A204.1 (cell line): Measurements from ENCODE around the gene DCST1.
A peak's percentile ranks its signal among the peaks of the same experiment; 100 is the strongest.

Source experiments
- FAIRE-seq: peaks from 2 replicates; lab custom pipeline; 2012; peaks lifted over from hg19 to GRCh38; lab: Jason Lieb, UNC

DCST1 gene

GRCh38 chr1:155001675-155002463 is 31.8 kb upstream of the DCST1 start:
- FAIRE-seq: peak; percentile 90

GRCh38 chr1:155002464-155003226 is 31.0 kb upstream of the DCST1 start, which contains the start of gene ZBTB7B:
ZBTB7B (plus strand) TSS chr1:155002802; CDS start chr1:155014661, 11,859 bp downstream.
- no peak for FAIRE-seq

GRCh38 chr1:155003227-155003765 is 30.3 kb upstream of the DCST1 start:
- no peak for FAIRE-seq

GRCh38 chr1:155003766-155004351 is 29.8 kb upstream of the DCST1 start:
- FAIRE-seq: no peak

DNA sequence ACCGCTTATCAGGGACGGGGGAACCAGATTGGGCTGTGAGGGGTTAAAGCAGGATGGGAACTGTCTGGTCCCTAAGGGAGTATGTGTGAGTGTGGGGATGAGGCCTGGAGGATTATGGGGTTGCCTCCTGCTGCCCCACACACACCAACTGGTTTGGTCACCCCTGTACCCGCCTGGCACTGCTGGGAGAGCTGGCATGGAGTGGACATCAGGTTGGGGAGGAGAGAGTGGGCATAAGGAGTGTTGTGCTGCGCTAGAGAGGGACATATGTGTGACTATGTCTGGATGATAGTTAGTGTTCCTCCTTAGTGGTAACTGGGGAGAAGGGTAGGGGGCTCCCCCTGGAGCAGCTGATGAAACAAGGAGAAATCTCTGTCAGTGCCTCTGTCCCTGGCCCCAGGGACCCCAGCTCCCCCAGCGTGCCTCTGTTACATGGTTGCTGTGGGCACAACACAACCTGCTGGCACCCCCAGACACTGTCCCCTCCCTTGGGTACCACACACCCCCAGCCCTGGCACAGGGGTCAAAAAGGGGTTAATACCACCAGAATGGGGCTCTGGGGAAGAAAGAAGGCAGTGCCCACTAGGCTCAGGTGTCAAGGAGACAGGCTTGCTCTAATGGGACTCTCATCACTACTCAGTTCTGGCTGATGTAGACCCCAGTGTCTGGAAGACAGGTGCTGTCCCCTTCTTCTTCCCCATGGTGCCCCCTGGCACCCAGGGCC is 29.1 kb upstream of the DCST1 start:
- FAIRE-seq: no peak

DNA sequence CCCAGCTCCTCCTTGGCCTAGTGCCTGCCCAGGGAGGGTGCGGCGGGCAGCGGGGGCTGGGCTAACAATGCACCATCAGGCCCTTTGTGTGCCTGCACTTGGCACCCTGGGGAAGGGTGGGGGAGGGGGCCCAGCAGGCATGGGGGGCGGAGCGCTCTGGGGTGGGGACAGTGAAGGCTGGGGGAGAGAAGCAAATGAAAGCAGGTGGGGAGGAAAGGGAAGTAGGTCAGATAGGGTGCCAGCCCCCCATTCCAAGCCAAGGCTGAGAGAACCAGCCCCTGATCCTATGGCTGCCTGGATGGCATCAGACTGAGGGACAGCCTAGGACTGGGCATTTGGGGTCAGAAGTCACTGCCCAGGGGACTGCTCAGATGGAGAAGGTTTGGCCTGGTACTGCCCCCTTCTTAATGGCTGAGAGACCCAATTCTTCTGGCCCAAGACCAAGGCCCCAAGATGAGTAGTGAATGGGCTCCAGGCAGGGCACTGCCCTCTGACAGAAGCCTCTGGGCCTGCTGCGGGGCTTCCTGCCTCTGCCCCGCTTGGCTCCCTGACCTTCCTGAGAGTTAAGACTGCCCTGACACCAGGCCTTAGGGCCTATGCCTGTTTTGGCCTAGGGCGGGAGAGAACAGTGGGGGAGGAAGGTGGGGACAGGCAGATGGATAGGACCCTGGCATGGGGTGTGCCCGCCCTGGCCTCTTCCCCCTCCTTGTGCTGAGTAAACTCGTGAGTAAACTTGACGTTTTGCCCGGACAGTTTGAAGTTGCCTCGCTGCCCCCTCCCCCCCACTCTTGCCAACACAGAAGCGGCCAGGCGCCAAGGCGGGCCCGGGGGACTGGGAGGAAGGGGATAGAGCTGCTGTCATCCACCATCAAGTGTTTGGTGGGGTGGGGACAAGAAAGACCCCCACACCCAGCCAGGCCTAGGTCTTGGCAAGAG is 28.3 kb upstream of the DCST1 start:
- no peak for FAIRE-seq

GRCh38 chr1:155006601-155007101 is 27.0 kb upstream of the DCST1 start:
- no peak for FAIRE-seq

- FAIRE-seq: no peak
Observed at GRCh38 chr1:155007251-155007828, 26.3 kb upstream of the DCST1 start.

DNA sequence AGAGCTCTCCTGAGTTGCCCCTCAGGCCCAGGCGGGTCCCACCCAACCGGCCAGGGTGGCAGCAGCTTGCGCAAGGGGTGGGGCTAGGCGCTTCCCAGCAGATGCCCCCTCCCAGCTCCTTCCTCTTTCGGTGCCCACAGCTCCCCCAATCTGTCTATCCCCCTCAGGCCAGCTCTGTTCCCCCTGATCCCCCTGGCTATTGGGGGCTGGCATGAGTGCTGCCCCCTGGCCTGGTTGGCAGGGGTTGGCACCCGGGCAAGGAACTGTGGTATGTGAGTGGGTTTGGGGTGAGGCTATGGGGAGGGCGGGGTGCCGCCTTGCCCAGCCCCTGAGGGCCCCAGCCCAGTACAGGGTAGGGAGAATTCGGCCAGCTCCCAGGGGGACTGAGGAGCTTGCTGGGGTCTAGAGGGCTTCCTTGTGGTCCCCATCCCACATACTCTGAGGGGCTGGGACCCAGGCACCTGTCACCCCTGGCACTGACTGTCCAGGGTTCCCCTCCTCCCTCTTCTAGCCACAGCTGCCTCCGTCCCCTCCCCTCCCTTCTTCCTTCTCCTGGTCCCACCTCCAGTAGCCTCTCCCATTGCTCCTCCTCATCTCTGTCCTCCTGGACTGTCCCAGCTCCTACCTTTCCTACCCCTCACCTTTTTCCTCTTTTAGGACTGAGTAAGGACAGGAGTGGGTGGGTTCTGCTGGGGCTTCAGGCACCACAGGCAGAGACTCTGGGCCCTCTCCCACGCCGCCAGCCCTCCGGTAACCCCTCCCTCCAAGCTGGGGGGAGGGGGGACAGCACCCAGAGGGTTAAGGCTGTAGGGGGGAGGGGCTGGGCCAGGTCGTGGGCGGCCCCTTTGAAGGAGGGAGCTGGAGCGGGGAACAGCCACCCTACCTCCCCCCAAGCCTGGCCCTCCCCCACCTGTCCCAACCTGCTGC is 25.3 kb upstream of the DCST1 start:
- FAIRE-seq: no peak

DNA sequence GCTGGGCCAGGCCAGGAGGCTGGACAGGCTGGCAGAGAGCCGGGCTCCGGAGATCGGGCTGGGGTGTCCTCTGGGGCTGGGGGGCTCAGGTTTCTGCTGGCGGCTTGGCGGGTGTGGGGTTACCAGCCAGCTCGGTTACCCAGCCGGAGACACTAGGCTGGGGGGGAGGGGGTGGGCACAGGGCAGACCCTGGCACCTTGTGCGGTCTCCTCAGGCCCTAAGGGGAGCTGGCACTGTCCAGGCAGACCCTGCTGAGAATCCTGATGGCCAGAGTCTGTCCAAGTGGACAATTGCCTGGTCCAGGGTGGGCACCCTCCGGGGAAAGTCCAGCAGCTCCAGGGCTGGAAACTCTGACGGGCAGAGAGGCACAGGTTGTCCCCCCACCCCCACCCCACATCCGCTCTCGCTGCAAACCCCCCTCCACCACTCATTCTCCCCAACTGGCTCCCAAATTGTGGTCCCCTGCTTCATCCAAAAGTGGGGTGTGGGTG is 24.4 kb upstream of the DCST1 start:
- no peak for FAIRE-seq

GRCh38 chr1:155009742-155010141 is 23.9 kb upstream of the DCST1 start:
- FAIRE-seq: no peak

DNA sequence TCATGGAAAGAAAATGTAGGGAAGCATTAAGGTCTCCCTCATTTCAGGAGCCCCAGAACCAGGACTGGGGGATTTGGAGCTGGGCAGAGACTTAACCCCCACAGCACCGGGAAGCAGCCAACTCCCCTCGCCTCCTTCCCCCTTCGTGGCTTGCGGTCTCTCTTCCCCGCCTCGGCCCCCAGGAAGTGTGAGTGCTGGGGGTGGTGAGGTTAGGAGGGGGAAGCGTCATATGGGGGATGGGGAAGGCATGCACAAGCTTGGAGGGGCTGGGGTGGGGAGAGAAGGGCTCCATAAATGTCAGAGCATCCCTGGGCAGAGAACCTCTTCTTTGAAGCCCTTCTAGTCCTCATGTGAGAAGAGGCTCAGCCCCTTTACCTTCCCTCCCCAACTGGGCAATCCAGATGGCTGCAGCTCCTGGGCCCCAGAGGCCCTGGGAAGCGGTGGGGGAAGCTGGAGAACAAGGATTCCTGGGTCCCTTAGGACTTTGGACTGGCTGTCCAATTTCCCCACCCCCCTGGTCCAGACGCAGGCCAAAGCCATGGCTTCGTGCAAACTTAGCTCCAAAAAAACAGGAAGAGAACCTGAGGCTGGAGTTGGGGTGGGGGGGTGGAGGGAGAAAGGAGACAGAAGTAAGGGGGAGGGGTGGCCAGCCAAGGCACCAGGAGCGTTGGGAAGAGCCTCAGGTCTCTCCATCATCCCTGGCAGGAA is 23.3 kb upstream of the DCST1 start:
- FAIRE-seq: no peak

DNA sequence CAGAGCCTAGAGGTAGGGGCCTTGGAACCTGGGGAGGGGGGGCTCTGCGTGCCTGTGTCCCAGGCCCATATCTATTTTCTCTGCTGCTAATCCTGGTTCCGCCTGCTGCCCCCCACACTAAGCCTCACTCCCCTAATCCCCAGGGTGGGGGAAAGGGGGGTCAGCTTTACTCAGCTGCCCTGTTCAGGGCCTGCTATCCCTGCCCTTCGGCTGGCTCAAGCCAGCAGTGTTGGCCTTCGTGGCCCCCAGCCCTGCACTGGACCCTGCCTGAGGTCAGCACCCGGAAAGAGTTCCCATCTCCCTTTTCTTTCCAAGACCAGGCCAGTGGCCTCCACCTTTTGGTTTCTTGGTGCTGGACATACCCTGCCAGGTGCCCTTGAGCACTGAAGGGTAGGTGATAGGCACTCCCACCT is 22.6 kb upstream of the DCST1 start:
- no peak for FAIRE-seq

DNA sequence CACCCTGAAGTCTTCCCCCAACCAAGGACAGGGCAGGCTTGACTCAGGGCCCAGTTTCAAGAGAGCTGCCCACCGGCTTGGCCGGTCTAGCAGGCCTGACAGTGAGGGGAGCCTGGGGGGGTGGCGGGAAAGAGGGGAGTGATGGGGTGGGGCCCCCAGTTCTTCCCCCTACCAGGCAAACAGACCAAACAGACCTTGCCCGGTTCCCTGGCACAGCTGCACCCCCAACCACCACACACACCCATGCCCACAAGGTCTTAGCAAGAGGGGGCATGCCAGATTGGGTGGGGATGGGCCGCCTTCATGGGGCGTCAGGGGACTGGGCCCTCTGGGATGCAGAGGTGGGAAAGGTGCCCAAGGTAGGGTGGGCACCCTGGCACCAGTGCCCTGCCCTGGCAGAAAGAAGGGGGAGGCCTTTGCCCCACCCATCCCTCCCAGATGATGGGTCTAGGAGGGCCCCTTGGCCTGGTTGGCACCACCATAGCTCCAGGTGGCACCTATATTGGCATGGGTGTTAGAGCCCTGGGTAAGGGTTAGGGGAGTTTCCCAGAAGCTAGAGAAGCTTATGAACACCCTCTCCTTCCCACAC is 22.1 kb upstream of the DCST1 start:
- FAIRE-seq: no peak

- no peak for FAIRE-seq
Observed at GRCh38 chr1:155012026-155012546, 21.5 kb upstream of the DCST1 start.

DNA sequence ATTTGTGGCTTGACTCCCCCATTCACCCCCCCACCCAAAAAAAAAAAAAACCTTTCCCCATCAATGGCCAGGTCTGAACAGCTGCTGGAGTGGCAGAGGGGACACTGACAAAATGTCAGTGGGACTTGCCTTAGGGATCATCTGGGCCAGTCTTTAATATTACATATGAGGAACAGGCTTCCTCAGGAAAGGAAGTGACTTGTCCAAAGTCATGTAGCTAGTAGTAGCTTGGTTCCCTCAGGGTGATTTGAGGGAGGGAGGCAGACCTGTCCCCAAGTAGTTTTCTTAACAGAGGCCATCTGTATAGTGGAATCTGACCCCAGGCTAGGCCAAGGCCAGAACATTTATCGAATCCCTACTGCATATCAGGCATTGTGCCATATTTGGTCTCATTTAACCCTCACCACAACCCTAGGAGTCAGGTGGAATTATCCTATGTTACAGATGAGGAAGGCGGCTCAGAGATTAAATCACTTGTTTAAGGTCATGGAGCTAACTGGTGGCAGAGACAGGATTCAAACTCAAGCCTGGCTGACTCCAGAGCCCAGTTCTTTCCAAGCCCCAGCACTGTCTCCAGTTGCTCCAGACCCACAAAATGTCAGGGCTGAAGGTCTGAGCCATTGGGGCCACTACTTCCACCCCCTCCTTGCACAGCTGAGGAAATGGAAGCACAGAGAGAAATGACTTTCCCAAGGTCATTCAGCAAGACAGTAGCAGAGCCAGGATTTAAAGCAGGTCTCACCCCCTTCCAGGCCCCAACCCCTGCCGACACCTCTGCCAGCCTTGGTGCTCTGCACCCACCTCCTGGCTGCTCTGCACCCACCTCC is 20.6 kb upstream of the DCST1 start:
- no peak for FAIRE-seq

- no peak for FAIRE-seq
Observed at GRCh38 chr1:155013632-155014031, 20.0 kb upstream of the DCST1 start.
